ENCODE data around the gene MRPL14.
A peak's percentile ranks its signal among the peaks of the same experiment; 100 is the strongest.

DNA sequence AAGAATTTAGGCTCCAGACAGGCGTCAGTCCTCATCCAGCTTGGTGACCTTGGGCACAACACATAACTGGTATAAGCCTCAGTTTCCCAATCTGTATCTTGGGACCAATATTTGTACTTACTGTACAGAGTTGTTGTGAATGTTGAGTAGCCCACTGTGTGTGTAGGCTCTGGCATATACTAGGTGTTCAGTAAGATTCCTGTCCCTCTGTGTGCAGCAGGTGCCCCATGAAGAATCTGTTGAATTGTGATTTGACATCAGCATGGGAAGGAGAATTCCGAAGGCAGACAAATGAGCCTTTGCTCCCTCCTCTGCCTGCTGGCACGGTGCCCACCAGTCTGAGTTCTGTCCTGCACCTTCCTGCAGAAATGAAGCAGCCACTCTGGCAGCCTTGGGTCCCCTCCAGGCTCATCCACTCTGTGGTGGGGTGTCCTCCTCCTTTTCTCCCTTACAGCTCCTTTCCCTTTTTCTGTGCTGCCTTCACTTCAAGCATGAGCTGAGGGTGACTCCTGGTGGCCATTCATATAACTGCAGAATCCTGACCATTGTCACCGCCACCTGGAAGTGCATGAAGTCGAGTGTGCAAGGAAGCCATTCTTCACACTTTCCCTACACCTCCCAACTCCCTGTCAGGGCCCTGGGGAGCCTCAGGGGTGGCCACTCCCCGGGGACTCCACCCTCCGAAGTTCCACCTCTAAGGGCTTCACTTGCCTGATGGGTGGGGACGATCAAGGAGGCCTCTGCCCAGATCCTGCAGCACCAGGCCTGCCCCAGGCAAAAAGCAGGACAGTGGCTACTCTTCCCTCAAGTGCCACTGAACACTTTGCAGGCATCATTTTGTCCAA lies 48.2 kb downstream of the MRPL14 start:
- TF ChIP-seq, protein P1, sequence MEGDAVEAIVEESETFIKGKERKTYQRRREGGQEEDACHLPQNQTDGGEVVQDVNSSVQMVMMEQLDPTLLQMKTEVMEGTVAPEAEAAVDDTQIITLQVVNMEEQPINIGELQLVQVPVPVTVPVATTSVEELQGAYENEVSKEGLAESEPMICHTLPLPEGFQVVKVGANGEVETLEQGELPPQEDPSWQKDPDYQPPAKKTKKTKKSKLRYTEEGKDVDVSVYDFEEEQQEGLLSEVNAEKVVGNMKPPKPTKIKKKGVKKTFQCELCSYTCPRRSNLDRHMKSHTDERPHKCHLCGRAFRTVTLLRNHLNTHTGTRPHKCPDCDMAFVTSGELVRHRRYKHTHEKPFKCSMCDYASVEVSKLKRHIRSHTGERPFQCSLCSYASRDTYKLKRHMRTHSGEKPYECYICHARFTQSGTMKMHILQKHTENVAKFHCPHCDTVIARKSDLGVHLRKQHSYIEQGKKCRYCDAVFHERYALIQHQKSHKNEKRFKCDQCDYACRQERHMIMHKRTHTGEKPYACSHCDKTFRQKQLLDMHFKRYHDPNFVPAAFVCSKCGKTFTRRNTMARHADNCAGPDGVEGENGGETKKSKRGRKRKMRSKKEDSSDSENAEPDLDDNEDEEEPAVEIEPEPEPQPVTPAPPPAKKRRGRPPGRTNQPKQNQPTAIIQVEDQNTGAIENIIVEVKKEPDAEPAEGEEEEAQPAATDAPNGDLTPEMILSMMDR (IDR thresholded peaks at IDR 0.05), result peak; percentile 86 to 97 (median 90)
- TF ChIP-seq POLR2A (IDR thresholded peaks at IDR 0.05), result no peak
- TF ChIP-seq EP300 (IDR thresholded peaks at IDR 0.05), result peak in 1 of 2 donors; percentile 56

Measured in tibial nerve (tissue), 4 donors.